SK-N-SH treated with all-trans-retinoic acid at 6 μM for 48 hours (cell line): Measurements from ENCODE around the gene ABCE1.

Source experiments
- ATAC-seq: fragments of 200-7000 bp; cut with Tn5 transposase; 3 replicates; pipeline ENCODE4 v1.9.1; 2020; ENCODE audit warnings: mild to moderate bottlenecking, moderate library complexity
- ARNTL ChIP-seq: fragments of 450-650 bp; formaldehyde crosslinking; IDR thresholded peaks from 2 replicates; pipeline ENCODE4 v1.5.0; 2020; ENCODE audit warnings: low read depth, mild to moderate bottlenecking, moderate library complexity, borderline replicate concordance
- BACH2 ChIP-seq: fragments of 250-450 bp; sonication (Bioruptor Pico); IDR thresholded peaks from 2 replicates; pipeline ENCODE4 v1.9.0; 2021; ENCODE audit warnings: mild to moderate bottlenecking, borderline replicate concordance
- CSDC2 ChIP-seq: fragments of 250-450 bp; sonication (Bioruptor Pico); IDR thresholded peaks from 2 replicates; pipeline ENCODE4 v1.5.0; 2020; ENCODE audit warnings: mild to moderate bottlenecking, moderate library complexity
- ESRRG ChIP-seq: fragments of 250-450 bp; sonication (Bioruptor Pico); IDR thresholded peaks from 2 replicates; pipeline ENCODE4 v1.6.1; 2021; ENCODE audit warnings: mild to moderate bottlenecking
- GLIS3 ChIP-seq: fragments of 250-450 bp; sonication (Bioruptor Pico); IDR thresholded peaks from 2 replicates; pipeline ENCODE4 v1.5.0; 2020; ENCODE audit warnings: mild to moderate bottlenecking, moderate library complexity
- ISL1 ChIP-seq: fragments of 250-450 bp; sonication (Bioruptor Pico); IDR thresholded peaks from 2 replicates; pipeline ENCODE4 v2.1.2; 2022; ENCODE audit warnings: mild to moderate bottlenecking, moderate library complexity
- OSR1 ChIP-seq: fragments of 250-450 bp; sonication (Bioruptor Pico); IDR thresholded peaks from 2 replicates; pipeline ENCODE4 v1.8.0; 2022; ENCODE audit warnings: moderate library complexity, mild to moderate bottlenecking, inconsistent platforms
- SNAI2 ChIP-seq: fragments of 250-450 bp; sonication (Bioruptor Pico); IDR thresholded peaks from 2 replicates; pipeline ENCODE4 v1.5.0; 2020; ENCODE audit warnings: mild to moderate bottlenecking, moderate library complexity
- TCF4 ChIP-seq: fragments of 250-450 bp; sonication (Bioruptor Pico); IDR thresholded peaks from 2 replicates; pipeline ENCODE4 v1.8.0; 2021; ENCODE audit warnings: mild to moderate bottlenecking, moderate library complexity, borderline replicate concordance
- TOX ChIP-seq: fragments of 250-450 bp; sonication (Bioruptor Pico); IDR thresholded peaks from 2 replicates; pipeline ENCODE4 v1.8.0; 2021; ENCODE audit warnings: mild to moderate bottlenecking, moderate library complexity, borderline replicate concordance
- ZC3H10 ChIP-seq: fragments of 250-450 bp; sonication (Bioruptor Pico); IDR thresholded peaks from 2 replicates; pipeline ENCODE4 v1.5.1; 2021; ENCODE audit warnings: mild to moderate bottlenecking, moderate library complexity
- ZFP3 ChIP-seq: fragments of 250-450 bp; sonication (Bioruptor Pico); IDR thresholded peaks from 2 replicates; pipeline ENCODE4 v1.5.0; 2020; ENCODE audit warnings: mild to moderate bottlenecking, moderate library complexity
- ZFP30 ChIP-seq: fragments of 450-650 bp; formaldehyde crosslinking; IDR thresholded peaks from 2 replicates; pipeline ENCODE4 v1.5.0; 2022; ENCODE audit warnings: mild to moderate bottlenecking, moderate library complexity
- ZNF565 ChIP-seq: fragments of 450-650 bp; formaldehyde crosslinking; conservative IDR thresholded peaks from 2 replicates; pipeline ENCODE4 v1.5.0; 2020; ENCODE audit warnings: low read depth, mild to moderate bottlenecking, moderate library complexity
- ZNF70 ChIP-seq: fragments of 450-650 bp; formaldehyde crosslinking; IDR thresholded peaks from 2 replicates; pipeline ENCODE4 v1.5.0; 2020; ENCODE audit warnings: mild to moderate bottlenecking, moderate library complexity
- ZNF8 ChIP-seq: fragments of 450-650 bp; formaldehyde crosslinking; IDR thresholded peaks from 2 replicates; pipeline ENCODE4 v1.5.0; 2020; ENCODE audit warnings: mild to moderate bottlenecking, moderate library complexity
- TF ChIP-seq, protein P1 (sequence below): fragments of 250-450 bp; sonication (Bioruptor Pico); IDR thresholded peaks from 2 replicates; pipeline ENCODE4 v1.5.1; 2020; ENCODE audit warnings: low read depth, mild to moderate bottlenecking, moderate library complexity
- TF ChIP-seq, protein P2 (sequence below): fragments of 250-450 bp; sonication (Bioruptor Pico); IDR thresholded peaks from 2 replicates; pipeline ENCODE4 v1.8.0; 2021; ENCODE audit warnings: low read depth, mild to moderate bottlenecking, moderate library complexity, borderline replicate concordance
- TF ChIP-seq, protein P3 (sequence below): fragments of 250-450 bp; sonication (Bioruptor Pico); IDR thresholded peaks from 2 replicates; pipeline ENCODE4 v1.5.0; 2020; ENCODE audit warnings: mild to moderate bottlenecking, moderate library complexity
- TF ChIP-seq, protein P4 (sequence below): fragments of 250-450 bp; sonication (Bioruptor Pico); IDR thresholded peaks from 2 replicates; pipeline ENCODE4 v1.8.0; 2020; ENCODE audit warnings: mild to moderate bottlenecking, moderate library complexity, borderline replicate concordance

Gene ABCE1

DNA sequence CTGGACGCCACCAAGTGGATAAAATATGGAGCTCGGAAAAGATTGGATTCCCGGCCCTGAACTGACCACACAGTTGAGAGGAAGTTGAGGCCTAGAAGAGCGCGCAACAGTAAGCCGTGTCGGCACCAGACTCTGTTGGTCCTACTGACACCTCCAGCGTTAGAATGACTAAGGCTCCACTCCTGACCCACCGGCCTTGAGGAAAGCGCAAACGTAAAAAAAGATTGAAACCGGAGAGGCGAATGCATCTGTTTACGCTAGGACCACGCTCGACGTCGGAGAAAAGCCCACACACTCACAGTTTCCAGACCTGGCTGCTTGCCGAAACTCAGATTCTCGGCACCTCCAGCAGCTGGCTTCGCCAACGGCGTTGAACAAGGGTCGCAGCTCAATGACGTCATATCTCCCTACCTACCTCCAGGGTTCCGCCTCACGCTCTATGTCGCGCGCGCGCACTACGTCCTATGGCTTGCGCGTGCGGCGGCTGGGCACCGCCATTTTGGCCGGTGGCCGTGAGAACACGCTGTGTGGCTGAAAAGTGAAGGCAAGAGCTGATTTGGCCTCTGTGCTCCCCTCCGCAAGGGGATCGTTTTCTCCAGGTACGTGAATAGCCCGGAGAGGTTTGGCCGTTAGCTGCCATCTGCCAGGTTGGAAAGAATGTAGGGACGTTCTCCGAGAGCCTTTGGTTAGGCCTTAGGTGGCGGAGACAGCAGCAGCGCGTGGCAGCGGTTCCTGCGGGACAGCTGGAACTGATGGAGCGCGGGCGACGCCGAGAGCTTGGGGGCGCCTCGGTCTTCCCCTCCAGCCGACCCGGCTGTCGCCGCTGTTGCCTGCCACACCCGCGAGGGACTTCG lies at the start of gene ABCE1, which contains the start of gene ANAPC10:
Gene ABCE1, plus strand, starts transcription at position 491 of the 854 bp plus-strand sequence. CDS start 6,102 bp downstream, outside the sequence.
Gene ANAPC10, minus strand, starts transcription at position 376 of the 854 bp plus-strand sequence. CDS start 2,097 bp downstream, outside the sequence.
- TF ChIP-seq BACH2 (CRISPR knock-in tag) (peak; percentile 90), GLIS3 (CRISPR knock-in tag) (no peak), ZFP30 (CRISPR knock-in tag) (peak; percentile 66; the same call in 1 of the 2 replicates), ZNF70 (peak; percentile 44; the same call in 1 of the 2 replicates), ZNF565 (CRISPR knock-in tag) (peak; percentile 96), SNAI2 (CRISPR knock-in tag) (peak; percentile 87; the same call in 1 of the 2 replicates), OSR1 (CRISPR knock-in tag) (no peak), CSDC2 (CRISPR knock-in tag) (peak; percentile 95), TCF4 (CRISPR knock-in tag) (peak; percentile 43; the same call in 1 of the 2 replicates), ZNF8 (CRISPR knock-in tag) (0 out of 2 replicates have a peak, but pooled peaks have one; percentile 37), ZFP3 (CRISPR knock-in tag) (peak; percentile 77; the same call in 1 of the 2 replicates)
- TF ChIP-seq, protein P1, sequence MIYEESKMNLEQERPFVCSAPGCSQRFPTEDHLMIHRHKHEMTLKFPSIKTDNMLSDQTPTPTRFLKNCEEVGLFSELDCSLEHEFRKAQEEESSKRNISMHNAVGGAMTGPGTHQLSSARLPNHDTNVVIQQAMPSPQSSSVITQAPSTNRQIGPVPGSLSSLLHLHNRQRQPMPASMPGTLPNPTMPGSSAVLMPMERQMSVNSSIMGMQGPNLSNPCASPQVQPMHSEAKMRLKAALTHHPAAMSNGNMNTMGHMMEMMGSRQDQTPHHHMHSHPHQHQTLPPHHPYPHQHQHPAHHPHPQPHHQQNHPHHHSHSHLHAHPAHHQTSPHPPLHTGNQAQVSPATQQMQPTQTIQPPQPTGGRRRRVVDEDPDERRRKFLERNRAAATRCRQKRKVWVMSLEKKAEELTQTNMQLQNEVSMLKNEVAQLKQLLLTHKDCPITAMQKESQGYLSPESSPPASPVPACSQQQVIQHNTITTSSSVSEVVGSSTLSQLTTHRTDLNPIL (CRISPR knock-in tag): peak; percentile 93
- TF ChIP-seq, protein P2, sequence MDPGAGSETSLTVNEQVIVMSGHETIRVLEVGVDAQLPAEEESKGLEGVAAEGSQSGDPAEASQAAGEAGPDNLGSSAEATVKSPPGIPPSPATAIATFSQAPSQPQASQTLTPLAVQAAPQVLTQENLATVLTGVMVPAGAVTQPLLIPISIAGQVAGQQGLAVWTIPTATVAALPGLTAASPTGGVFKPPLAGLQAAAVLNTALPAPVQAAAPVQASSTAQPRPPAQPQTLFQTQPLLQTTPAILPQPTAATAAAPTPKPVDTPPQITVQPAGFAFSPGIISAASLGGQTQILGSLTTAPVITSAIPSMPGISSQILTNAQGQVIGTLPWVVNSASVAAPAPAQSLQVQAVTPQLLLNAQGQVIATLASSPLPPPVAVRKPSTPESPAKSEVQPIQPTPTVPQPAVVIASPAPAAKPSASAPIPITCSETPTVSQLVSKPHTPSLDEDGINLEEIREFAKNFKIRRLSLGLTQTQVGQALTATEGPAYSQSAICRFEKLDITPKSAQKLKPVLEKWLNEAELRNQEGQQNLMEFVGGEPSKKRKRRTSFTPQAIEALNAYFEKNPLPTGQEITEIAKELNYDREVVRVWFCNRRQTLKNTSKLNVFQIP (CRISPR knock-in tag): no peak
- TF ChIP-seq, protein P3, sequence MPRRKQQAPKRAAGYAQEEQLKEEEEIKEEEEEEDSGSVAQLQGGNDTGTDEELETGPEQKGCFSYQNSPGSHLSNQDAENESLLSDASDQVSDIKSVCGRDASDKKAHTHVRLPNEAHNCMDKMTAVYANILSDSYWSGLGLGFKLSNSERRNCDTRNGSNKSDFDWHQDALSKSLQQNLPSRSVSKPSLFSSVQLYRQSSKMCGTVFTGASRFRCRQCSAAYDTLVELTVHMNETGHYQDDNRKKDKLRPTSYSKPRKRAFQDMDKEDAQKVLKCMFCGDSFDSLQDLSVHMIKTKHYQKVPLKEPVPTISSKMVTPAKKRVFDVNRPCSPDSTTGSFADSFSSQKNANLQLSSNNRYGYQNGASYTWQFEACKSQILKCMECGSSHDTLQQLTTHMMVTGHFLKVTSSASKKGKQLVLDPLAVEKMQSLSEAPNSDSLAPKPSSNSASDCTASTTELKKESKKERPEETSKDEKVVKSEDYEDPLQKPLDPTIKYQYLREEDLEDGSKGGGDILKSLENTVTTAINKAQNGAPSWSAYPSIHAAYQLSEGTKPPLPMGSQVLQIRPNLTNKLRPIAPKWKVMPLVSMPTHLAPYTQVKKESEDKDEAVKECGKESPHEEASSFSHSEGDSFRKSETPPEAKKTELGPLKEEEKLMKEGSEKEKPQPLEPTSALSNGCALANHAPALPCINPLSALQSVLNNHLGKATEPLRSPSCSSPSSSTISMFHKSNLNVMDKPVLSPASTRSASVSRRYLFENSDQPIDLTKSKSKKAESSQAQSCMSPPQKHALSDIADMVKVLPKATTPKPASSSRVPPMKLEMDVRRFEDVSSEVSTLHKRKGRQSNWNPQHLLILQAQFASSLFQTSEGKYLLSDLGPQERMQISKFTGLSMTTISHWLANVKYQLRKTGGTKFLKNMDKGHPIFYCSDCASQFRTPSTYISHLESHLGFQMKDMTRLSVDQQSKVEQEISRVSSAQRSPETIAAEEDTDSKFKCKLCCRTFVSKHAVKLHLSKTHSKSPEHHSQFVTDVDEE (CRISPR knock-in tag): peak; percentile 79; the same call in 1 of the 2 replicates
- peak; percentile 94 for ATAC-seq

DNA sequence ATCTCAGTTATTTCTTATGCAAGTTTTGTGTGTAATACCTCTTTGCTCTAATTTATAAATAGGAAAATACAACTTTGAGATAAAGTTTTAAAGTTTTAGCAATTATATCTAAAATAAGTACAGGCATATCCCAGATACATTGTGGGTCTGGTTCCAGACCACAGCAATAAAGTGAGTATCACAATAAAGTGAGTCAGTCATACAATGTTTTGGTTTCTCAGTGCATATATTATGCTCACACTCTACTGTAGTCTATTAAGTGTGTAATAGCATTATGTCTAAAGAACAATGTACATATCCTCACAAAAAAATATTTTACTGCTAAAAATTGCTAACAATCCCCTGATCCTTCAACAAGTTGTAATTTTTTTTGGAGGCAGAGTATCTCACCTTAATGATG lies 49.3 kb upstream of the ABCE1 start:
- ATAC-seq: no peak
- TF ChIP-seq ESRRG (CRISPR knock-in tag) (no peak), ZC3H10 (CRISPR knock-in tag) (no peak), ARNTL (CRISPR knock-in tag) (no peak)

DNA sequence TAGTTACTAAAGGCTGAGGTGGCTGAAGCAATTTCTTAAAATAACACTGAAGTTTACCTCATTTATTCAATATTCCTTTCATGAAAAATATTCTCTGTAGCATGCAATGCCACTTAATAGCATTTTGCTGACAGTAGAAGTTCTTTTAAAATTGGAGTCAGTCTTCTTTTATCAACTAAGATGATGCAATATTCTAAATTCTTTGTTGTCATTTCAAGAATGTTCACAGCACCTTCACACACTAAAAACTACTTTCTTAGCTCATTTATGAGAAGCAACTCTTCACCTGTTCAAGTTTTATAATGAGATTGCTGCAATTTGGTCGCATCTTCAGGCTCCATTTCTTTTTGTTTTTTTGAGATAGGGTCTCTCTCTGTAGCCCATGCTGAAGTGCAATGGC lies 48.9 kb upstream of the ABCE1 start:
- TF ChIP-seq TOX (CRISPR knock-in tag): no peak
- TF ChIP-seq GLIS3 (CRISPR knock-in tag): no peak
- ATAC-seq: no peak

DNA sequence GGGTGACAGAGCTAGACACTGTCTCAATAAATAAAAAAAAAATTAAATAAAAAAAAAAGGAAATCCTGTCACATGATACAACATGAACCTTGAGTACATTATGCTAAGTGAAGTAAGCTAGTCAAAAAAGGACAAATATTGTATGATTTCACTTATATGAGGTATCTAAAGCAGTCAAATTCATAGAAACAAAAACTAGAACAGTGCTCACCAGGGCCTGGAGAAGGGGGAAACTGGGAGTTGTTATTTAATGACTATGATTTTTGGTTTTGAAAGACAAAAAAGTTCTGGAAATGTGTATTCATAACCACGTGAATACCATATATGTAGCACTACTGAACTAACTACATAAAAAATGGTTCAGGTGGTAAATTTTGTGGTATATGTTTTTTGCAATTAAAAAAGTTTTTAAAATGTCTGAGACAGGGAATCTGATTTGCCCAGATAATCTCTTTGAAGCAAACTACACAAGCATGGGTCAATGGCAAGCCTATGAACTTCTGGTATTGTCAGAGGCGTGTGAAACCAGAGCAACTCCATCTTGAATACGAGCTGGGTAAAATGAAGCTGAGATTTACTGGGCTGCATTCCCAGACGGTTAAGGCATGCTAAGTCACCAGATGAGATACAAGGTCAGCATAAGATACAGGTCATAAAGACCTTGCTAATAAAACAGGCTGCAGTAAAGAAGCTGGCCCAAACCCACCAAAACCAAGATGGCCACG lies 42.4 kb upstream of the ABCE1 start:
- ATAC-seq: no peak
- TF ChIP-seq ZNF70 (no peak), ISL1 (no peak), TCF4 (CRISPR knock-in tag) (no peak), ZNF8 (CRISPR knock-in tag) (no peak), BACH2 (CRISPR knock-in tag) (no peak), SNAI2 (CRISPR knock-in tag) (no peak), ZFP3 (CRISPR knock-in tag) (no peak), CSDC2 (CRISPR knock-in tag) (no peak)
- TF ChIP-seq, protein P3 (CRISPR knock-in tag): no peak
- TF ChIP-seq, protein P4, sequence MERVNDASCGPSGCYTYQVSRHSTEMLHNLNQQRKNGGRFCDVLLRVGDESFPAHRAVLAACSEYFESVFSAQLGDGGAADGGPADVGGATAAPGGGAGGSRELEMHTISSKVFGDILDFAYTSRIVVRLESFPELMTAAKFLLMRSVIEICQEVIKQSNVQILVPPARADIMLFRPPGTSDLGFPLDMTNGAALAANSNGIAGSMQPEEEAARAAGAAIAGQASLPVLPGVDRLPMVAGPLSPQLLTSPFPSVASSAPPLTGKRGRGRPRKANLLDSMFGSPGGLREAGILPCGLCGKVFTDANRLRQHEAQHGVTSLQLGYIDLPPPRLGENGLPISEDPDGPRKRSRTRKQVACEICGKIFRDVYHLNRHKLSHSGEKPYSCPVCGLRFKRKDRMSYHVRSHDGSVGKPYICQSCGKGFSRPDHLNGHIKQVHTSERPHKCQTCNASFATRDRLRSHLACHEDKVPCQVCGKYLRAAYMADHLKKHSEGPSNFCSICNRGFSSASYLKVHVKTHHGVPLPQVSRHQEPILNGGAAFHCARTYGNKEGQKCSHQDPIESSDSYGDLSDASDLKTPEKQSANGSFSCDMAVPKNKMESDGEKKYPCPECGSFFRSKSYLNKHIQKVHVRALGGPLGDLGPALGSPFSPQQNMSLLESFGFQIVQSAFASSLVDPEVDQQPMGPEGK (CRISPR knock-in tag): no peak
